Stomach (tissue), 9 donors: ENCODE data around the gene HOXB6. TPM values are rescaled to one million over a fixed set of nuclear protein-coding genes. Genes with fewer than 3 reads are reported as not detected.

Experiments used
- DNase-seq, 2 donors: peaks; one replicate each; pipeline versions ENCODE4 v3.0.0 to v3.0.0-alpha.2; 2013 to 2019
- H3K27ac ChIP-seq, 5 donors: fragments of 200-600 bp in 4 of 5; sonication (generic) in 4 of 5; one replicate each; pipeline ENCODE4 v1.5.1; 2013 to 2019; ENCODE audit warnings: mild to moderate bottlenecking in 1 of 5, moderate library complexity in 1 of 5
- H3K27me3 ChIP-seq, 3 donors: fragments of 200-600 bp; sonication (generic); one replicate each; pipeline ENCODE4 v1.5.1; 2017 to 2019; ENCODE audit warnings: mixed run types in 1 of 3
- H3K36me3 ChIP-seq, 4 donors: fragments of 200-600 bp; sonication (generic); 1 replicate in 3 of 4; 2 replicates in 1 of 4; pipeline ENCODE4 v1.5.1; 2016 to 2019
- H3K4me1 ChIP-seq, 4 donors: fragments of 200-600 bp; sonication (generic); one replicate each; pipeline ENCODE4 v1.5.1; 2016 to 2019
- H3K4me3 ChIP-seq, 4 donors: fragments of 200-600 bp; sonication (generic) in 3 of 4; one replicate each; pipeline ENCODE4 v1.5.1; 2016 to 2019; ENCODE audit warnings: mild to moderate bottlenecking in 1 of 4
- H3K9me3 ChIP-seq, 4 donors: fragments of 200-600 bp; sonication (generic); one replicate each; pipeline ENCODE4 v1.5.1; 2016 to 2019
- CTCF ChIP-seq, 7 experiments: fragments of 450-650 bp in 4 of 7; fragments of 200-600 bp in 3 of 7; sonication (generic) in 3 of 7; IDR thresholded peaks; one replicate each; pipeline ENCODE4 v1.5.1; 2016 to 2019; ENCODE audit warnings: antibody characterized with exemption in 7 of 7, control low read depth in 2 of 7, mild to moderate bottlenecking in 1 of 7
- EP300 ChIP-seq: sonication (generic); formaldehyde crosslinking; IDR thresholded peaks from one replicate; pipeline ENCODE4 v1.6.1; 2017; ENCODE audit warnings: antibody characterized with exemption
- POLR2A ChIP-seq, 4 donors: fragments of 450-650 bp; IDR thresholded peaks; one replicate each; pipeline ENCODE4 v1.6.1; 2016; ENCODE audit warnings: antibody characterized with exemption in 4 of 4, control low read depth in 2 of 4, mild to moderate bottlenecking in 1 of 4, moderate library complexity in 1 of 4
- POLR2AphosphoS5 ChIP-seq, 3 donors: sonication (generic); formaldehyde crosslinking; IDR thresholded peaks; one replicate each; pipeline ENCODE4 v1.6.1; 2016; ENCODE audit warnings: antibody characterized with exemption in 3 of 3
- WGBS, 5 donors: extraction: QIAGEN DNeasy Blood & Tissue Kit in 3 of 5; methylation state at CpG; one replicate each; pipeline versions ENCODE4 v1.1.5 to v1.1.7; 2013 to 2018; 5-methylcytosine and 5-hydroxymethylcytosine counted together
- intact Hi-C: fragments of 100-400 bp; cut with DNase I; formaldehyde crosslinking; loops from one replicate; pipeline ENCODE4 v1.15.1; 2023; ENCODE audit warnings: low total_unique reads
- polyA plus RNA-seq, 3 donors: library from polyadenylated mRNA; stranded (reverse); fragments of 200-250 nt; gene quantifications; one replicate each; pipeline ENCODE4 v1.2.3, GENCODE V29; 2013
- total RNA-seq, 5 donors: library from RNA; depleted of rRNA; stranded (reverse); fragments of >200 nt; gene quantifications; one replicate each; pipeline versions ENCODE4 v1.1.0 to v1.2.3, GENCODE V29; 2014 to 2016
- donor health status: healthy with polysubstance abuse.
- donor health status: Bipolar disorder and iron deficiency.
- donor health status: healthy.

HOXB6 gene
- total and polyA plus RNA-seq, 8 donors: 4.2 to 150 (median 10.9) TPM

- Histone ChIP-seq H3K4me3 (peak overlapping the region; percentile 44 to 57 (median 51)), H3K36me3 (no peaks in the 10 kb centered on the region), H3K27me3 (peaks cover 3 to 100% (median 86%) of the 10 kb centered on the region in 3 donors), H3K4me1 (peaks cover 12 to 78% (median 56%) of the 10 kb centered on the region in 4 donors), H3K27ac (peak overlapping the region; percentile 59 to 95 (median 93)), H3K9me3 (no peaks in the 10 kb centered on the region)
- 57 to 78% (median 72%) methylated on average over 10 of the region's 10 CpGs for WGBS, 5 donors
- intact Hi-C loops: no loop called here
- no peak for DNase-seq
- TF ChIP-seq POLR2A (IDR thresholded peaks at IDR 0.05) (no peak), POLR2AphosphoS5 (IDR thresholded peaks at IDR 0.05) (no peak), CTCF (IDR thresholded peaks at IDR 0.05) (no peak), EP300 (no peak)
These were observed 13.3 kb downstream of the HOXB6 start for GRCh38 chr17:48591255-48592056.

- Histone ChIP-seq H3K9me3 (no peaks in the 10 kb centered on the region), H3K27ac (peak overlapping the region; percentile 17 to 95 (median 93)), H3K27me3 (peaks cover 3 to 100% (median 86%) of the 10 kb centered on the region in 3 donors), H3K36me3 (no peaks in the 10 kb centered on the region), H3K4me1 (peaks cover 15 to 79% (median 57%) of the 10 kb centered on the region in 4 donors), H3K4me3 (peak overlapping the region; percentile 22 to 56 (median 44))
- no peak for DNase-seq
- intact Hi-C loops: no loop called here
- TF ChIP-seq EP300 (no peak), CTCF (IDR thresholded peaks at IDR 0.05) (no peak), POLR2A (IDR thresholded peaks at IDR 0.05) (no peak), POLR2AphosphoS5 (IDR thresholded peaks at IDR 0.05) (no peak)
These were observed 14.1 kb downstream of the HOXB6 start for GRCh38 chr17:48590607-48591161.

- Histone ChIP-seq H3K27ac (peak within 1 kb of the TSS; percentile 62 to 95 (median 93)), H3K4me3 (peak within 1 kb of the TSS; percentile 22 to 56 (median 51)), H3K27me3 (peaks cover 3 to 100% (median 84%) of the 10 kb centered on the region in 3 donors), H3K36me3 (no peaks in the 10 kb centered on the region), H3K4me1 (peaks cover 16 to 78% (median 55%) of the 10 kb centered on the region in 4 donors), H3K9me3 (no peaks in the 10 kb centered on the region)
- DNase-seq: no peak
- TF ChIP-seq POLR2AphosphoS5 (IDR thresholded peaks at IDR 0.05): no peak
- no peak for TF ChIP-seq POLR2A (IDR thresholded peaks at IDR 0.05)
- TF ChIP-seq CTCF (IDR thresholded peaks at IDR 0.05): no peak
- no peak for TF ChIP-seq EP300
- WGBS, 5 donors: 32 to 38% (median 36%) methylated on average over 23 of the region's 23 CpGs
- intact Hi-C loops: no loop called here
These were observed 14.8 kb downstream of the HOXB6 start, which contains the start of gene HOXB3 for GRCh38 chr17:48589831-48590606. Gene HOXB3 (minus strand): TSS chr17:48590241. CDS start chr17:48552474, 37,767 bp downstream.
